Large intestine (tissue), 3 donors: ENCODE data around the gene ZNF692. TPM values are rescaled to one million over a fixed set of nuclear protein-coding genes. Genes with fewer than 3 reads are reported as not detected.
A peak's percentile ranks its signal among the peaks of the same experiment; 100 is the strongest.
"Not testable (repeated sequence)": the region's sequence is repeated elsewhere in the genome, so short reads cannot be mapped to it uniquely, and the experiment has no call there.

Source experiments
- DNase-seq, 2 donors: peaks; one replicate each; pipeline versions ENCODE4 v3.0.0 to v3.0.0-alpha.2; 2013
- H3K27ac ChIP-seq: one replicate; pipeline ENCODE4 v1.5.1; 2013; ENCODE audit warnings: low read length
- H3K27me3 ChIP-seq: 2 replicates; pipeline ENCODE4 v1.6.1; 2013; ENCODE audit warnings: low read length; ENCODE audit not compliant: control insufficient read depth, insufficient read depth
- H3K36me3 ChIP-seq: 2 replicates; pipeline ENCODE4 v1.6.1; 2013; ENCODE audit warnings: low read length; ENCODE audit not compliant: control insufficient read depth, insufficient read depth
- H3K4me1 ChIP-seq: one replicate; pipeline ENCODE4 v1.6.1; 2013; ENCODE audit warnings: low read length; ENCODE audit not compliant: control insufficient read depth, insufficient read depth
- H3K4me3 ChIP-seq: one replicate; pipeline ENCODE4 v1.5.1; 2013; ENCODE audit warnings: low read length
- H3K9me3 ChIP-seq: one replicate; pipeline ENCODE4 v1.6.1; 2013; ENCODE audit warnings: mild to moderate bottlenecking, low read depth, low read length, moderate library complexity; ENCODE audit not compliant: control insufficient read depth
- WGBS: methylation state at CpG from one replicate; pipeline ENCODE4 v1.1.5; 2013; ENCODE audit warnings: low lambda C conversion rate; ENCODE audit not compliant: insufficient coverage; 5-methylcytosine and 5-hydroxymethylcytosine counted together
- polyA plus RNA-seq: library from polyadenylated mRNA; unstranded; fragments of 120-200 nt; gene quantifications from one replicate; pipeline ENCODE4 v1.2.1, GENCODE V29; 2013

Gene ZNF692
- polyA plus RNA-seq, 1 donor: 58.4 TPM

DNA sequence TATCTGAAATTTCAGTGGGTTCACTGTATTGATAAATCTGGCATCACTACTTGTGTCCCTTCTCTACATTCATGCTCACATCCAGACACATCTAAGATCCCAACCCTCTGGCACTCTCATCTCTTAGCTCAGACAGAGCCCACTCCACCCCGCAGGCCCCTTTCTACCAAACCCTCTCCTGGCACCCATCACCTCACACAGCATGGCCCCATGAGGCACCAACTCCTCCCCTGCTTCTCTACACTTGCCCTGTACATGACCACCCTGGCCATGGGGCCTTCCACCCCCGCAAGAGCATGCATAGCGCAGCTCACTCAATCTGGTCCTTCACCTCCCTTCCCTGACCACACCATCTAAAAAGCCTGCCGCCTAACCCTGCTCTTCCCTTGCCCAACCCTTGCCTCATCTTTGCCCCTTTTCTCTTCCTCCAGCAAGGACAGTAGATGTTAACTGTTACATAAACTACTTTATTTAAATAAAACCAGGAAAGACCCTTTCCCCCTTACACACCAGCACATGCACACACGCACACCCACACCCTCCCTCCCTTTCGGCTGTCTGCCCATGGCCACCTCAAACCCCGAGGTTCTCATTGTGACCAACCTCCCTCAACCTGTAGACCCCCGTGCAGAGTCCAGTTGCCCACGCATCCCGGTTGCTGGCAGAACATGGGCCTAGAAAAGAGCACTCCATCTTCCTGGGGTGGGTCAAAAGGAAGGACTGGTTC is 48.7 kb downstream of the ZNF692 start:
- Histone ChIP-seq H3K36me3 (peaks cover 44% of the 10 kb centered on the region), H3K4me3 (no peak overlapping the region), H3K27ac (no peak overlapping the region), H3K27me3 (no peaks in the 10 kb centered on the region), H3K4me1 (peaks cover 23% of the 10 kb centered on the region), H3K9me3 (no peaks in the 10 kb centered on the region)
- no peak for DNase-seq
- WGBS: 93% methylated on average over 4 of the region's 10 CpGs

DNA sequence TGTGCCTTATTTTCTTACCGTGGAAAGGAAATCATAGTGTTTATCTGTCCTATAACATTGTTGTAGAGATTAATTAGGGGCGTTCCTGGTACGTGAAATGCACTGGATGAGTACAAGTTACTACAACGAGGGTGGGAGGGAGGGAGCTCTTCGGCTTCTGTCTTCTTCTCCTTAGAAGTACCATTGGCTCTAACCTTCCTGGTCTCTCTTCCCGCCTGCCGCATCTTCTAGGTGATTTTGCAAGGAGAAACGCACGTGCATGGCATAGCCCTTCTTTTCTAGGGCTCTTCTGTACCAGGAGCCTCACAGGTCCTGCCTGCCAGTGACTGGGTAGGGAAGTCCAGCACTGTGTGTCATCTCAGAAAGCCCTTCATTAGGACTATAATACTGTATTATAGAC is 50.0 kb downstream of the ZNF692 start:
- no peaks in the 10 kb centered on the region for H3K27me3 ChIP-seq
- no peak for DNase-seq
- no peaks in the 10 kb centered on the region for H3K9me3 ChIP-seq
- H3K36me3 ChIP-seq: peaks cover 31% of the 10 kb centered on the region
- no peak overlapping the region for H3K27ac ChIP-seq
- H3K4me3 ChIP-seq: no peak overlapping the region
- no CpG with 5 or more reads among the region's 9 CpGs for WGBS
- H3K4me1 ChIP-seq: peaks cover 34% of the 10 kb centered on the region

DNA sequence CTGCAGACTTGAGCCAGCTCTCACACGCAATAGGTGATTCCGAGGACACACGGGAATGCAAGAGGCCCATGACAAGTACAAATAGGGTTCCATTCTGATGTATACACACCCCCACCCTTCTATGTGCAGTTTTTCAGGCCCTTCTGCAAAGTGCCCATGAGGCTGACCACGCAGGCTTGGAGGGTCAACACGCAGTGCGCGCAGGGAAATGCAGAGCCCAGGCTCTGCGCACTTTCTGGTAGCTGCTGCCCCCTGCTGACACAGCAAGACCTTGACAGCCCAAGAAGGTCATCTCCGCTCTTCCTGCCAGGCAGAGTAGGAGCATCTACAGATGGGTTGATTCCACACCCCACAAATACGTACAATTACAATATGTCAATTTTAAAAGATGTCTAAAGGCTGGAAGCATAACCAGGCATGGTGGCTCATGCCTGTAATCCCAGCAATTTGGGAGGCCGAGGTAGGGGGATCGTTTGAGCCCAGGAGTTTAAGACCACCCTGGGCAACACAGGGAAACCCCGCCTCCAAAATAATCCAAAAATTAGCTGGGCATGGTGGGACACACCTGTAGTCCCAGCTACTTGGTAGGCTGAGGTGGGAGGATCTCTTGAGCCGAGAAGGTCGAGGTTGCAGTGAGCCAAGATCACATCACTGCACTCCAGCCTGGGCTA is 51.7 kb downstream of the ZNF692 start:
- H3K4me3 ChIP-seq: no peak overlapping the region
- H3K27me3 ChIP-seq: no peaks in the 10 kb centered on the region
- H3K4me1 ChIP-seq: peaks cover 44% of the 10 kb centered on the region
- WGBS: no CpG with 5 or more reads among the region's 15 CpGs
- peaks cover 15% of the 10 kb centered on the region for H3K36me3 ChIP-seq
- no peaks in the 10 kb centered on the region for H3K9me3 ChIP-seq
- peak overlapping the region; percentile 88 for H3K27ac ChIP-seq
- DNase-seq: peak in 1 of 2 donors; percentile 66

DNA sequence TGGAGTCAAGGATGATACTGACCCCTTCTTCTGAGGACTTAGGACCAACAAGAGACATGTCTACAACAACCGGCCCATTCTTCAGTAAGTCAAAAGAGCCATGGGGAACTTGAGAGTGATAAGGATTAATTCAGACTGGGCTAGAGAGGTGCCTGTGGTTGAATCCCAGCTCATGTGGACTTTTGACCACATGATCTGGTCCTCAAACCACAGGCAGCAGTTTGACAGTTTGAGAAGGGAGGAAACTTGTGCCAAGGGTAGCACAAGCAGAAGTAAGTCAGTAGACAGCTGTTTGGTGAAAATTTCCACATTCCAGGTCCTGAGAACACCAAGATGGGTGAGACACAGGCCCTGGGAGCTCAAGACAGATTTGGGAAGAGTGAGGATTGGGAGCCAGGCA is 53.0 kb downstream of the ZNF692 start:
- Histone ChIP-seq H3K27ac (peak overlapping the region; percentile 88), H3K4me3 (no peak overlapping the region), H3K27me3 (no peaks in the 10 kb centered on the region), H3K4me1 (peaks cover 47% of the 10 kb centered on the region), H3K36me3 (peaks cover 2% of the 10 kb centered on the region), H3K9me3 (peaks cover 5% of the 10 kb centered on the region)
- DNase-seq: peak in 1 of 2 donors; percentile 58
- WGBS: no CpG with 5 or more reads among the region's 1 CpG

DNA sequence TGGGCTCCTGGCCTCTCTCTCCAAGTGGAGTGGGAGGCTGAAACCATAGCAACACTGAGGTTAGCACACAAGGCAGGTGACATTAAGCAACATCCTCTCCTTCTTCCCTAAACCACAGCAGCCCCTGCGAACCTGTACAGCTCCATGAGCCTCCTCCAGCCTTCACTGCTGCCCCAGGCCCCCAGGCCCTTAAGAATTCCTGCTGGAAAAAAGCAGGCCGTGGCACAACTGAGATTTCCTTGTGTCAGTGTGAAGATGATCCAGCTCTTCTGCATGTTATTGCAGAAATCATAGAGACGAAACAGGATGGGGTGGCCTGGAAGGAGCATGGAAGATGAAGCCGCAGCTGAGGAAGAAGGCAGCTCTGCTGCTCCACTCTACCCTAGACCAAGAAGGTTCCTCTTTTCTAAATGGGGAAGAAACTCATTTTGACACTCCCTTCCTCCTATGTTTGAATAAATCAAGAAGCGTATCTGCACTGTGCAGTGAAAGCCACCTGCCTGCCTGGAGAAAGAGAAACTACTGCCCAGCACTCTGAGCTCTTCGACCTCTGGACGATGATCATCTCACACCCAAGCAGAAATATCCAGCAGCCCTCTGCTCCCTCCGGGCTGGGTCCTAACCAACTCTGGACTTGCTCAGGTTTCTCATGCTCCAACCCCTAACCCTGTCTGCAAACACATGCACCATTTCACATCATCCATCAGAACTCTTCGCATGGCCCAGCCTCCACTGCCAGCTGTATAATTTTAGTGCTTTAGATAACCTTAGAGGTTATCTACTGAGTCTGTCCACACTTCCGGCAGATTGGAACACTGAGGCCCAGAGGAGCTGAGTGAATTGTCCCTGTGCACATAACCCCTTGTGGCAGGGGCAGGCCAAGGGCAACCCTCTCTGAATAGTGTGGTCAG is 53.9 kb downstream of the ZNF692 start:
- Histone ChIP-seq H3K4me1 (peaks cover 47% of the 10 kb centered on the region), H3K9me3 (peaks cover 5% of the 10 kb centered on the region), H3K27ac (peak overlapping the region; percentile 88), H3K27me3 (no peaks in the 10 kb centered on the region), H3K4me3 (no peak overlapping the region), H3K36me3 (no peaks in the 10 kb centered on the region)
- WGBS: no CpG with 5 or more reads among the region's 10 CpGs
- DNase-seq: peak; percentile 65 to 87

DNA sequence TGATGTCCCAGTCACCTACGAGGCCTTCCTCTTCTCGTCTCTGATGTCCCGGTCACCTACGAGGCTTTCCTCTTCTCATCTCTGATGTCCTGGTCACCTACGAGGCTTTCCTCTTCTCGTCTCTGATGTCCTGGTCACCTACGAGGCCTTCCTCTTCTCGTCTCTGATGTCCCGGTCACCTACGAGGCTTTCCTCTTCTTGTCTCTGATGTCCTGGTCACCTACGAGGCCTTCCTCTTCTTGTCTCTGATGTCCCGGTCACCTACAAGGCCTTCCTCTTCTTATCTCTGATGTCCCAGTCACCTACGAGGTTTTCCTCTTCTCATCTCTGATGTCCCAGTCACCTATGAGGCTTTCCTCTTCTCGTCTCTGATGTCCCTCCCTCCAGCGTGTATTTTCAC is 55.4 kb downstream of the ZNF692 start:
- 95% methylated on average over 15 of the region's 15 CpGs for WGBS
- H3K9me3 ChIP-seq, H3K27me3 ChIP-seq, H3K4me3 ChIP-seq, H3K36me3 ChIP-seq, DNase-seq: not testable (repeated sequence)
- peaks cover 47% of the 10 kb centered on the region for H3K4me1 ChIP-seq
- H3K27ac ChIP-seq: peak overlapping the region; percentile 88

DNA sequence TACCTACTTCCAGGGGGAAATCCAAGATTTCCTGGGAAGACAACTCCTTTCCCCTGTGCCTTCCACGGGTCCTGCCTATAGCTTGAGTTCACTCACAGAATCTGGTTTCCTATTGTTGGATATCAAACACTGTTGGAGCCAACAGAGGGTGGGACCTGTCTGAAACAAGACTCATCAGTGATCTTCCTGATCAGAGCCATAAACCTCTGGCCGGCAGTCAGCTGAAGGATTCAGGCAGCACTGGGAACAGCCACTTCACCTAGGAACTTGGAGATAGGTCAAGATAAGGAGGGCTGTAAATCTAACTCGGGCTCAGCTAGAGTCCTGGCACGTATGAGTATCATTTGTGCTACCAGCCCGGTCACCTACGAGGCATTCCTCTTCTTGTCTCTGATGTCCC is 56.4 kb downstream of the ZNF692 start:
- peaks cover 5% of the 10 kb centered on the region for H3K9me3 ChIP-seq
- H3K4me3 ChIP-seq: no peak overlapping the region
- WGBS: no CpG with 5 or more reads among the region's 6 CpGs
- peaks cover 46% of the 10 kb centered on the region for H3K4me1 ChIP-seq
- DNase-seq: peak in 1 of 2 donors; percentile 42
- H3K27me3 ChIP-seq: no peaks in the 10 kb centered on the region
- no peaks in the 10 kb centered on the region for H3K36me3 ChIP-seq
- peak overlapping the region; percentile 40 for H3K27ac ChIP-seq

DNA sequence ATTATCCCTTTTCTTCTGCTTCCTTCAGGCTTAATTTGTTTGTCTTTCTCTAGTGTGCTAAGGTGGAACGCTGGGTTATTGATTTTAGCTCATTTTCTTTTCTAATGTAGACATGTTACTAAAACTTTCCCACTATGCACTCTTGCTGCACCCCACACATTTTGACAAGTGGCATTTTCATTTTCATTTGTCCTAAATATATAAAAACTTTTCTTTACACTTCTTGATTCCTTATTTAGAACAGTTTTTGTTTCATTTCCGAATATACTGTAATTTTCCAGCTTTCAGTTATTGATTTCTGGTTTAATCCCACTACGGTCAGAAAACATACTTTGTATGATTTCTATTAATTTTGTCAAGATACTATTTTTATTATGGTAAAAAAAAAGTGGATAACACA is 58.4 kb downstream of the ZNF692 start:
- no peak overlapping the region for H3K4me3 ChIP-seq
- no peak for DNase-seq
- H3K27me3 ChIP-seq: no peaks in the 10 kb centered on the region
- 71% methylated on average over 3 of the region's 3 CpGs for WGBS
- no peak overlapping the region for H3K27ac ChIP-seq
- H3K4me1 ChIP-seq: peaks cover 26% of the 10 kb centered on the region
- H3K36me3 ChIP-seq: no peaks in the 10 kb centered on the region
- H3K9me3 ChIP-seq: peaks cover 9% of the 10 kb centered on the region
